ENCODE data around the gene SH3PXD2B.

The SH3PXD2B gene

GRCh38 chr5:172415362-172416275 lies 38.7 kb downstream of the SH3PXD2B start:
- H3K4me3 ChIP-seq (ENCODE audit: low read length): no peak overlapping the region
- no peak for TF ChIP-seq CTCF (IDR thresholded peaks at IDR 0.05; ENCODE audit: insufficient read depth, low read depth, low read length, missing control alignments)
- DNase-seq (ENCODE audit: low read depth): no peak

- DNase-seq (ENCODE audit: low read depth): peak; percentile 32
- TF ChIP-seq CTCF (IDR thresholded peaks at IDR 0.05; ENCODE audit: insufficient read depth, low read depth, low read length, missing control alignments): no peak
- no peak overlapping the region for H3K4me3 ChIP-seq (ENCODE audit: low read length)
Observed at GRCh38 chr5:172414531-172415361, 39.6 kb downstream of the SH3PXD2B start.

- no peak for TF ChIP-seq CTCF (IDR thresholded peaks at IDR 0.05; ENCODE audit: insufficient read depth, low read depth, low read length, missing control alignments)
- no peak for DNase-seq (ENCODE audit: low read depth)
- no peak overlapping the region for H3K4me3 ChIP-seq (ENCODE audit: low read length)
Observed at GRCh38 chr5:172413601-172414171, 40.6 kb downstream of the SH3PXD2B start.

GRCh38 chr5:172412724-172413286 lies 41.5 kb downstream of the SH3PXD2B start:
- no peak for TF ChIP-seq CTCF (IDR thresholded peaks at IDR 0.05; ENCODE audit: insufficient read depth, low read depth, low read length, missing control alignments)
- H3K4me3 ChIP-seq (ENCODE audit: low read length): no peak overlapping the region
- peak; percentile 88 for DNase-seq (ENCODE audit: low read depth)

- TF ChIP-seq CTCF (IDR thresholded peaks at IDR 0.05; ENCODE audit: insufficient read depth, low read depth, low read length, missing control alignments): no peak
- H3K4me3 ChIP-seq (ENCODE audit: low read length): no peak overlapping the region
- no peak for DNase-seq (ENCODE audit: low read depth)
Observed at GRCh38 chr5:172411484-172412072, 42.7 kb downstream of the SH3PXD2B start.
